ENCODE data around the gene ZIC2.
A peak's percentile ranks its signal among the peaks of the same experiment; 100 is the strongest.

DNA sequence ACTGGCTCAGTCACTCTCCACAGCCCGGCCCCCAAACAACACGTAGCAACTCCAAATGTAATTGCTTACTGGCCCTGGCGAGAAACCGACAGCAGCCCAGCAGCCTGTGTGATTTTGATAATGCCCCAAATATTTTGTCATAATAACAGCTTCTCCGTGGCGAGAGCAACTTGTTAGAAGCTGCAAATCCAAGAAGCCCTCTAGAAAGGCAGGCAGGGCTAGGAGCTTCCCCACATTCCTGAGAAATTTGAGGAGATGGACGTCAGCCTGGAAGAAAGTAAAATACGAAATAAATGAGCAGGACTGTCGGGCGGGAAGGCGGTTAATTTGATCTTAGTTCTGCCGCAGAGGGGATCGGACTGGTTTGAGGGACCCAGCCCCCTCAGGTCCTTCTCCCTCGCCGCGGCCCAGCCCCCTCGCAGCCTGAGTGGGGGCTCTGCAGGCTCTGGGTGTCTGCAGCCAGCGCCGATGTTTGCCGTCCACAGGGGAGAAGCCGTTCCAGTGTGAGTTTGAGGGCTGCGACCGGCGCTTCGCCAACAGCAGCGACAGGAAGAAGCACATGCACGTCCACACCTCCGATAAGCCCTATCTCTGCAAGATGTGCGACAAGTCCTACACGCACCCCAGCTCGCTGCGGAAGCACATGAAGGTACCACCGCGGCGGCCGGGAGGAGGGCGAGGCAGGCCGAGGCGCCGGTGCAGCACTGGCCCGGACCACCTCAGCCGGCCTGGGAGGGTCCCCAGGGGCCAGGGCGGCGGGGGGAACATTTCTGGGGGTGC is 3.1 kb downstream of the ZIC2 start:
- TF ChIP-seq, protein P1, sequence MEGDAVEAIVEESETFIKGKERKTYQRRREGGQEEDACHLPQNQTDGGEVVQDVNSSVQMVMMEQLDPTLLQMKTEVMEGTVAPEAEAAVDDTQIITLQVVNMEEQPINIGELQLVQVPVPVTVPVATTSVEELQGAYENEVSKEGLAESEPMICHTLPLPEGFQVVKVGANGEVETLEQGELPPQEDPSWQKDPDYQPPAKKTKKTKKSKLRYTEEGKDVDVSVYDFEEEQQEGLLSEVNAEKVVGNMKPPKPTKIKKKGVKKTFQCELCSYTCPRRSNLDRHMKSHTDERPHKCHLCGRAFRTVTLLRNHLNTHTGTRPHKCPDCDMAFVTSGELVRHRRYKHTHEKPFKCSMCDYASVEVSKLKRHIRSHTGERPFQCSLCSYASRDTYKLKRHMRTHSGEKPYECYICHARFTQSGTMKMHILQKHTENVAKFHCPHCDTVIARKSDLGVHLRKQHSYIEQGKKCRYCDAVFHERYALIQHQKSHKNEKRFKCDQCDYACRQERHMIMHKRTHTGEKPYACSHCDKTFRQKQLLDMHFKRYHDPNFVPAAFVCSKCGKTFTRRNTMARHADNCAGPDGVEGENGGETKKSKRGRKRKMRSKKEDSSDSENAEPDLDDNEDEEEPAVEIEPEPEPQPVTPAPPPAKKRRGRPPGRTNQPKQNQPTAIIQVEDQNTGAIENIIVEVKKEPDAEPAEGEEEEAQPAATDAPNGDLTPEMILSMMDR (IDR thresholded peaks at IDR 0.05; ENCODE audit: insufficient read depth, low read depth, low read length), result no peak
- TF ChIP-seq EZH2 (IDR thresholded peaks at IDR 0.05; ENCODE audit: insufficient read depth, low read length), result peak; percentile 97

Data from astrocyte (in vitro differentiated cells and primary cell).